ENCODE data around the gene RALGAPA2.

DNA sequence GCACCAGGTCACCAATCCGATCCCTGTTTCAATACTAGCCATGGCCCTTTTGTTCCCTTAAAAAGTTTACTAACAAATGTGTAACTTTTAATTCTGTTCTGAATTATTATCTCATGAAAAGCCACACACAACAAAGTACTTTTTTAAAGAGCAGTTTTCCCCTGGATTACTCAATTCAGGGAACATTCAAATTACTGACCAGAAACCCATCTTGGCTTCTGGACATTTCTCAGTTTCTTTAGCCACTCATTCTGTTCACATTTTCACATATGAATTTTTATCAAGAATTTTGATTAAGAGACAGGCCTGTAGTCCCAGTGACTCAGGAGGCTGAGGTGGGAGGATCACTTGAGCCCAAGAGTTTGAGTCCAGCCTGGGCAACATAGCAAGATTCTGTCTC lies 297.1 kb downstream of the RALGAPA2 start:
- TF ChIP-seq POLR2A (IDR thresholded peaks at IDR 0.05) = no peak
- TF ChIP-seq POLR2AphosphoS5 (IDR thresholded peaks at IDR 0.05) = no peak
- TF ChIP-seq, protein P1, sequence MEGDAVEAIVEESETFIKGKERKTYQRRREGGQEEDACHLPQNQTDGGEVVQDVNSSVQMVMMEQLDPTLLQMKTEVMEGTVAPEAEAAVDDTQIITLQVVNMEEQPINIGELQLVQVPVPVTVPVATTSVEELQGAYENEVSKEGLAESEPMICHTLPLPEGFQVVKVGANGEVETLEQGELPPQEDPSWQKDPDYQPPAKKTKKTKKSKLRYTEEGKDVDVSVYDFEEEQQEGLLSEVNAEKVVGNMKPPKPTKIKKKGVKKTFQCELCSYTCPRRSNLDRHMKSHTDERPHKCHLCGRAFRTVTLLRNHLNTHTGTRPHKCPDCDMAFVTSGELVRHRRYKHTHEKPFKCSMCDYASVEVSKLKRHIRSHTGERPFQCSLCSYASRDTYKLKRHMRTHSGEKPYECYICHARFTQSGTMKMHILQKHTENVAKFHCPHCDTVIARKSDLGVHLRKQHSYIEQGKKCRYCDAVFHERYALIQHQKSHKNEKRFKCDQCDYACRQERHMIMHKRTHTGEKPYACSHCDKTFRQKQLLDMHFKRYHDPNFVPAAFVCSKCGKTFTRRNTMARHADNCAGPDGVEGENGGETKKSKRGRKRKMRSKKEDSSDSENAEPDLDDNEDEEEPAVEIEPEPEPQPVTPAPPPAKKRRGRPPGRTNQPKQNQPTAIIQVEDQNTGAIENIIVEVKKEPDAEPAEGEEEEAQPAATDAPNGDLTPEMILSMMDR (IDR thresholded peaks at IDR 0.05 in 8 of 11, conservative IDR thresholded peaks at IDR 0.05 in 3 of 11) = no peak

Measured in spleen (tissue), 7 donors.